Activated CD8-positive, alpha-beta memory T cell treated with anti-CD3 and anti-CD28 coated beads, Interleukin-2, amount 50 U/mL, for 1 hour (primary cell): ENCODE measurements around the gene HSPB3.
"Not testable (repeated sequence)": the region's sequence is repeated elsewhere in the genome, so short reads cannot be mapped to it uniquely, and the experiment has no call there.

Source experiments
- DNase-seq: peaks from one replicate; pipeline ENCODE4 v3.0.0-alpha.2; 2020; ENCODE audit errors: extremely low read depth

Gene HSPB3

DNA sequence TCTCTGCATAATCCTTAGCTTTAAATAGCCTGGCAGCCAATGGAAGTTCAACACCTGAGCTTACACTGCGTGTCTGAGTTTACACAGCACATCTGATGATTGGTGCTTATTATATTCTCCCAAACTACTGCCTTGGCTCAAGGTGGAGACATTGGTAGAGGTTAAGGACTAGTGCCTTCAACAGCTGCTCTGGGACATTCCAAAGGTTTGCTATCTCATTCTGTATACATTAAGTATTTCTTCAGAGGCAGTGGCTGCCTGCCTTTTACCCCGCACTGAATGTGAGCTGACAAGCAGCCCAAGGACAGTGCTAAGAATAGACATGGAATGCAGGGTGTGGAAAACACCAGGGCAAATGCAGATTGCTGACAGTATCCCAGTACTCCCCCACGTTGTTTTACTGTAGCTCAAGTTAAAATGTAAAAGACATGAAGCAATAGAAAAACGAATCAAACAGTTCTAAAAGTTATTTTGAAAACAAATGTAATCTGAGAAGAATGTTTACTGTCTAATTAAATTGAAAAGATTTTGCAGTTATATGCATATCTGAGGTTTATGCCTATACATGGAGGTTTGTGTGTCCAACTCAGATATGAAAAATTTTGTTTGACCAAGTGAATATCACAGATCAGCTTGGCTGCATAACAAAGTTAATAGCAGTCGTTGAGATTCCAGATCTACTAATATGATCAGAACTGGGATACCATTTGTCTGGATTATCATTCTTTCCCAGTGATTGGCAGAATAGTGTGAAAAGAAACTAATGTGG lies 1.8 kb downstream of the HSPB3 start:
- no peak for DNase-seq

GRCh38 chr5:54458221-54458620 lies 2.7 kb downstream of the HSPB3 start:
- DNase-seq, result no peak

- no peak for DNase-seq
Observed at GRCh38 chr5:54460181-54460919, 4.9 kb downstream of the HSPB3 start.

GRCh38 chr5:54462281-54462680 lies 6.8 kb downstream of the HSPB3 start:
- no peak for DNase-seq

- DNase-seq, result no peak
Observed at GRCh38 chr5:54463713-54464112, 8.2 kb downstream of the HSPB3 start.

GRCh38 chr5:54469622-54470021 lies 14.1 kb downstream of the HSPB3 start:
- no peak for DNase-seq

DNA sequence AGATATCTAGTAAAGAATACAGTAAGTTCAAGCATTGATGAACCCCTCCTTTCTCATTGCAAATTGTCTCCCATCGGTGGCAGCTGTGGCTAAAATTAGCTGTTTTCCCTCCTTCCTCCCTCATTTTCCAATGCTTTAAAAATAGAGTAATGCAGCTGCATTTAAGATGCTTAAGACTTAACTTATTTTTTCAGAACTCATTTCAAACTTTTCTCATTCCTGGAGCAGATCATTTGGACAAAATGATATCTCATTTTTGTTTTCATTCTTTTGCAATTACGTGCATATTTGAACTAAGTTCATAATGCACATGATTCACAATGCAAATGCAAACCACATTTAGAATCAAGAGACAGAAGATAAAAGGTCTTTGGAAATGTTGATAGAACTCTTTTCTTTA lies 14.6 kb downstream of the HSPB3 start:
- no peak for DNase-seq

DNA sequence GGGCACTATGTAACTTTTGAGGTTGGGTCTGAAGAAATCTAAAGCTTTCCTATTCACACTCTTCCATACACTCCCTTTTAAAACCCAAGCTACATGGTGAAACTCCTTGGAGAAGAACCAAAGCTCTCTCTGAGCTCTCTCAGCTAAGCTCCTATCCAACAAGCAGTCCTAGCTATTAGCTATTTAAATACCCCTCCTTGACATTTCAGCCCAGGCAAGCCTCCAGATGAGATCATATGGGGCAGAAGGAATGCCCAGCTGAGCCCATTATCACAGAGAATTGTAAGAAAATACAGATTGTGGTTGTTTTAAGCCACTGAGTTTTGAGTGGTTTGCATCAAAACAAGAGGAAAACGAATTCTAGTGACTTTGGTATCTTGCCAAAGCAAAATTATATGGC lies 15.2 kb downstream of the HSPB3 start:
- no peak for DNase-seq

DNA sequence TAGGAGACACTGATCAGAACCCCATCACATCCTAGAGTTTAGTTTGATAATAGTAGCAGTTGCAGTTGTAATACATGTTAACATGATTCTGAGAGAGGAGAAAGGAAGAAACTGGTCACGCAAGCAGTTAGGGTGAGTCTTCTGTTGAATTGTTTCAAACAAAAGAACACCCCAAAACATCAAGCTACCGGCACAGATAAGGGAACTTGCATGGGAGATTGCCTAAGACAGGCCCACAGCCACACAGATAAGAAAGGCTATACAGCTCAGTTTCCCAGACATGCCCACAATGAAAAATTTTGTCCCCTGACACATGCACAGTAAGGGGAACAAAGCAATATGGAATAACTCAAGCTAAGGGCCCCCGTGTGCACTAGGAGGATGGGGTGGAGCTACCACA lies 15.9 kb downstream of the HSPB3 start:
- no peak for DNase-seq

- no peak for DNase-seq
Observed at GRCh38 chr5:54476682-54477081, 21.2 kb downstream of the HSPB3 start.

GRCh38 chr5:54477941-54478478 lies 22.5 kb downstream of the HSPB3 start:
- no peak for DNase-seq

- no peak for DNase-seq
Observed at GRCh38 chr5:54480296-54480695, 24.8 kb downstream of the HSPB3 start.

GRCh38 chr5:54484219-54484894 lies 28.9 kb downstream of the HSPB3 start:
- no peak for DNase-seq

- not testable (repeated sequence) for DNase-seq
Observed at GRCh38 chr5:54485659-54486058, 30.2 kb downstream of the HSPB3 start.

DNA sequence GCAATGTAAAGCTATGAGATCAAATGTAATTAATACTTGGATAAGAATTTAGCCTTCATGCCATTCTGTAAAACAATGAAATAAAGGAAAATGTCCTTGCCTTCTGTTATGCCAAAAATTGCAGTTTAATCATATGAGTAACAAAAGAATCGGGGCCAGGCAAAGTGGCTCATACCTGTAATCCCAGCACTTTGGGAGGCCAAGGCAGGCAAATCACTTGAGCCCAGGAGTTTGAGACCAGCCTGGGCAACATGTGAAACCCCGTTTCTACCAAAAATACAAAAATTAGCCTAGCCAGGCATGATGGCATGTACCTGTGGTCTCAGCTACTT lies 34.1 kb downstream of the HSPB3 start:
- not testable (repeated sequence) for DNase-seq

DNA sequence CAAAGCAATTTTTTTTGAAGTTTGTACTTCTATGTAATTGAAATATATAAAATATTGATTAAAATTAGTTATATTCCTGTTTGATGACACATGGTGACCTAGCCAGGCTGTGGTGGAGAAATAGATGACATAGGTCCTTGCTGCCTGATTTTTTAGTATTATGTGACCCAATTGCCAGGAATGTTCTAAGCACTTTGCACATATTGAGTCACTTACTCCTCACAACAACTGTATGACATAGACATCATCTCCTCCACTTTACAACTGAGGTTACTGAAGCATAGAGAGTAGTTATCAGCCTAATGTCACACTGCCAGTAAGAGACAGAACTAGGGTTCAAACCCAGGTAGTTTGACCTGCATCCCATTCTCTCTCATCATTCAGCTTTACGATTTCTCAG lies 35.8 kb downstream of the HSPB3 start:
- no peak for DNase-seq

- DNase-seq, result no peak
Observed at GRCh38 chr5:54492178-54492577, 36.7 kb downstream of the HSPB3 start.

GRCh38 chr5:54495027-54495426 lies 39.5 kb downstream of the HSPB3 start:
- DNase-seq, result no peak
